Mesodermal cell (in vitro differentiated cells): ENCODE data around the gene OR8G5.
A peak's percentile ranks its signal among the peaks of the same experiment; 100 is the strongest.

Experiments
- H3K27ac ChIP-seq: 2 replicates; pipeline ENCODE4 v1.7.0; 2013; ENCODE audit warnings: mild to moderate bottlenecking, low read depth, low read length, moderate library complexity; ENCODE audit not compliant: severe bottlenecking
- H3K36me3 ChIP-seq: 2 replicates; pipeline ENCODE4 v1.7.1; 2013; ENCODE audit warnings: mild to moderate bottlenecking, low read length, moderate library complexity; ENCODE audit not compliant: control insufficient read depth, insufficient read depth
- H3K4me1 ChIP-seq: one replicate; pipeline ENCODE4 v1.7.1; 2013; ENCODE audit warnings: mild to moderate bottlenecking, low read length; ENCODE audit not compliant: insufficient read depth, control insufficient read depth, poor library complexity, severe bottlenecking
- H3K4me3 ChIP-seq: 2 replicates; pipeline ENCODE4 v1.7.0; 2013; ENCODE audit warnings: low read length, control low read depth, mild to moderate bottlenecking; ENCODE audit not compliant: insufficient read depth, poor library complexity, severe bottlenecking; ENCODE audit errors: extremely low read depth
- H3K9me3 ChIP-seq: 2 replicates; pipeline ENCODE4 v1.7.1; 2013; ENCODE audit warnings: mild to moderate bottlenecking, low read length, moderate library complexity; ENCODE audit not compliant: control insufficient read depth
- WGBS, 2 experiments: methylation state at CpG; one replicate each; pipeline ENCODE4 v1.1.5; 2013; ENCODE audit warnings: missing lambda C conversion rate in 2 of 2; ENCODE audit not compliant: insufficient coverage in 2 of 2; 5-methylcytosine and 5-hydroxymethylcytosine counted together

OR8G5 gene

GRCh38 chr11:124285610-124286344 lies 29.6 kb downstream of the OR8G5 start:
- Histone ChIP-seq H3K36me3 (no peaks in the 10 kb centered on the region), H3K4me3 (no peak overlapping the region), H3K4me1 (no peaks in the 10 kb centered on the region), H3K27ac (peak overlapping the region; percentile 38), H3K9me3 (peaks cover 6% of the 10 kb centered on the region)
- 75% methylated on average over 1 of the region's 3 CpGs; no CpG with 5 or more reads in 1 of the 2 experiments for WGBS, 2 experiments

GRCh38 chr11:124294687-124295086 lies 38.5 kb downstream of the OR8G5 start:
- WGBS, 2 experiments = no CpG with 5 or more reads among the region's 1 CpG
- no peaks in the 10 kb centered on the region for H3K9me3 ChIP-seq
- H3K4me3 ChIP-seq = no peak overlapping the region
- H3K4me1 ChIP-seq = no peaks in the 10 kb centered on the region
- no peaks in the 10 kb centered on the region for H3K36me3 ChIP-seq
- H3K27ac ChIP-seq = no peak overlapping the region

DNA sequence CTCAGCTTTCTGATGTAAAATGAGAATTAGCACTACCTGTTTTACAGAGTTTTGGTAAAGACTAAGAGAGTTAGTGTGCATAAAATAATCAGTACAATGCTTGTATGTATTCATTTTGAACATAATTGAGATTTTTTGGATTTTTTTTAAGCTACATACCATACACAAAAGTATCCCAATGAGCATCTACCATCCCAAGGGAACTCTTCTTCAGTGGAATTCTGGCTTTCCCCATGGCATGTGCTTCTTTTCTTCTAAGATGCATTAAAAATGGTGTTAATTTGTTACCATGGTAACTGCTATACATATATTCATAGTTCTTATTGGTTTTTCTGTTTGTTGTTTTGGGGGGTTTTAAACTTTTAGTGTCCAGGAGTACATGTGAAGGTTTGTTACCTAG lies 39.8 kb downstream of the OR8G5 start:
- H3K4me3 ChIP-seq = no peak overlapping the region
- no peaks in the 10 kb centered on the region for H3K36me3 ChIP-seq
- H3K4me1 ChIP-seq = no peaks in the 10 kb centered on the region
- no peaks in the 10 kb centered on the region for H3K9me3 ChIP-seq
- no peak overlapping the region for H3K27ac ChIP-seq

DNA sequence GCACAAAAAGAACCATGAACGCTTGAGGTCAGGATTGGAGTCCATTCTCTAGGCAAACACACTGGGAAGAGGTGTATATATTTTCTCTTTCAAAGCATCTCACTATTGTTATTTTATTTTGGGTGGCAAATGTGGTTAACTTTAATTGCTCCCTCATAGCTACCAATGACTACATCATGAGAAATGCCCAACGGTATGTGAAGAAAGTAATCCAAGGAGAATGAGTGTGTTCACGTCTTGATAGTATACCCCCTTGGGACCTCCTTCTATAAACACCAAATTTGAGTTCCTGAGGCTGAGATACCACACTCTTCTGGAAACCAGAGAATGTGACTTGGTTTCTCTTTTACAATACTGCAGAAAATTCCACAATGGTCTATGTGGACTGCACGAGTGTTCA lies 41.7 kb downstream of the OR8G5 start:
- no peaks in the 10 kb centered on the region for H3K9me3 ChIP-seq
- H3K4me1 ChIP-seq = peaks cover 6% of the 10 kb centered on the region
- H3K4me3 ChIP-seq = no peak overlapping the region
- no peak overlapping the region for H3K27ac ChIP-seq
- 92 to 100% methylated on average over 1 to 2 of the region's 4 CpGs for WGBS, 2 experiments
- H3K36me3 ChIP-seq = no peaks in the 10 kb centered on the region

- H3K36me3 ChIP-seq = no peaks in the 10 kb centered on the region
- WGBS, 2 experiments = 100% methylated on average over 1 of the region's 3 CpGs; no CpG with 5 or more reads in 1 of the 2 experiments
- peaks cover 6% of the 10 kb centered on the region for H3K4me1 ChIP-seq
- no peaks in the 10 kb centered on the region for H3K9me3 ChIP-seq
- no peak overlapping the region for H3K4me3 ChIP-seq
- peak overlapping the region; percentile 6 for H3K27ac ChIP-seq
Observed at GRCh38 chr11:124301548-124301947, 45.4 kb downstream of the OR8G5 start.

GRCh38 chr11:124302347-124303125 lies 46.4 kb downstream of the OR8G5 start:
- Histone ChIP-seq H3K36me3 (no peaks in the 10 kb centered on the region), H3K4me3 (no peak overlapping the region), H3K9me3 (no peaks in the 10 kb centered on the region), H3K27ac (no peak overlapping the region), H3K4me1 (peaks cover 6% of the 10 kb centered on the region)
- WGBS, 2 experiments = 80% methylated on average over 1 of the region's 3 CpGs; no CpG with 5 or more reads in 1 of the 2 experiments

GRCh38 chr11:124307093-124307492 lies 50.9 kb downstream of the OR8G5 start:
- Histone ChIP-seq H3K4me3 (no peak overlapping the region), H3K4me1 (no peaks in the 10 kb centered on the region), H3K27ac (no peak overlapping the region), H3K36me3 (no peaks in the 10 kb centered on the region), H3K9me3 (no peaks in the 10 kb centered on the region)

- Histone ChIP-seq H3K36me3 (no peaks in the 10 kb centered on the region), H3K9me3 (no peaks in the 10 kb centered on the region), H3K4me3 (no peak overlapping the region), H3K4me1 (no peaks in the 10 kb centered on the region), H3K27ac (no peak overlapping the region)
Observed at GRCh38 chr11:124310721-124311120, 54.5 kb downstream of the OR8G5 start.

GRCh38 chr11:124311269-124311668 lies 55.1 kb downstream of the OR8G5 start:
- Histone ChIP-seq H3K4me1 (no peaks in the 10 kb centered on the region), H3K4me3 (no peak overlapping the region), H3K9me3 (no peaks in the 10 kb centered on the region), H3K36me3 (no peaks in the 10 kb centered on the region), H3K27ac (no peak overlapping the region)
- WGBS, 2 experiments = 87 to 92% methylated on average over 2 to 4 of the region's 5 CpGs

DNA sequence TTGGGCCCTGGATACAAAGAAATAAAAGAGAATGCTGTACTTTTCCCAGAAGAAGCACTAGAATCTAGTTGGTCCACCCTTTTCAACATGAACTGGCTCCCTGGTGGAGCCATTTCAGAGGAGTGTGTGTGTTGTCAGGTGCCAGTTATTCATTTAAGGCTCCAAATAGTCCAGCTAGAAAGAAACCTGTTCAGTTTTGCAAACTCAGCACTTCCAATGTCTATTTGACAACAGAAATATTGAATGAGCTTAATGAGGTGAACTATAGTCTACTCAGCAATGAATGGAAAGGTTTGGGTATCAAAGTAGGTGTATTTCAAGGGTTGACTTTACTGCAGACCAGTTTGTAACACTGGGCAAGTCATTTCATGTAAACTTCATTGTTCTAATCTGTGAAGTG lies 55.5 kb downstream of the OR8G5 start:
- Histone ChIP-seq H3K27ac (no peak overlapping the region), H3K4me1 (no peaks in the 10 kb centered on the region), H3K36me3 (no peaks in the 10 kb centered on the region), H3K4me3 (no peak overlapping the region), H3K9me3 (no peaks in the 10 kb centered on the region)

DNA sequence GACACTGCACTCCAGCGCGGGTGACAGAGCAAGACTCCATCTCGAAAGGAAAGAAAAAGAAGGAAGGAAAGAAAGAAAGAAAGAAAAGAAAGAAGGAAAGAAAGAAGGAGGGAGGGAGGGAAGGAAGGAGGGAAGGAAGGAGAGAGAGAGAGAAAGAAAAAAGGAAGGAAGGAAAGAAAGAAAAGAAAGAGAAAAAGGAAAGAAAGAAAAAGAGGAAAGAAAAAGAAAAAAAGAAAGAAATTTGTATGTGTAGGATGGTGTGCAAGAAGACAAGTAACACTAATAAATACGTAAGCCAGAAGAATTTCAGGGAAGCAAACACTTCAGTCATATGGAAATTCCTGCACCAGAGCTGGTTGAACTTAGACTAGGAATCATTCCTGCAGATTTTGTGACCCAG lies 57.0 kb downstream of the OR8G5 start:
- Histone ChIP-seq H3K36me3 (no peaks in the 10 kb centered on the region), H3K9me3 (no peaks in the 10 kb centered on the region), H3K27ac (no peak overlapping the region), H3K4me3 (no peak overlapping the region), H3K4me1 (no peaks in the 10 kb centered on the region)
- 89 to 91% methylated on average over 4 of the region's 4 CpGs for WGBS, 2 experiments
